HepG2 (cell line): ENCODE results near the gene PRSS21. TPM values are rescaled to one million over a fixed set of nuclear protein-coding genes. Genes with fewer than 3 reads are reported as not detected.

Experiments used
- ATF5 ChIP-seq: sonication (generic); formaldehyde crosslinking; IDR thresholded peaks from 2 replicates; pipeline ENCODE4 v1.4.0; 2020; ENCODE audit warnings: mild to moderate bottlenecking, low read depth, missing genetic modification reagents
- DZIP1 ChIP-seq: sonication (generic); formaldehyde crosslinking; IDR thresholded peaks from 2 replicates; pipeline ENCODE4 v1.5.0; 2020; ENCODE audit warnings: mild to moderate bottlenecking, missing genetic modification reagents
- GATAD1 ChIP-seq: IDR thresholded peaks from 2 replicates; pipeline ENCODE4 v1.6.1; 2016; ENCODE audit warnings: missing genetic modification reagents, missing compliant biosample characterization
- HNRNPL ChIP-seq: fragments of 200-400 bp; formaldehyde crosslinking; IDR thresholded peaks from 2 replicates; pipeline ENCODE4 v1.6.1; 2017; ENCODE audit warnings: mild to moderate bottlenecking, low read depth, low read length
- ISL2 ChIP-seq: sonication (generic); formaldehyde crosslinking; IDR thresholded peaks from 2 replicates; pipeline ENCODE4 v1.5.0; 2020; ENCODE audit warnings: missing genetic modification reagents
- KDM2A ChIP-seq: sonication (generic); formaldehyde crosslinking; IDR thresholded peaks from 2 replicates; pipeline ENCODE4 v1.4.0; 2020; ENCODE audit warnings: low read depth, missing genetic modification reagents, borderline replicate concordance
- MYNN ChIP-seq: sonication (generic); formaldehyde crosslinking; IDR thresholded peaks from 2 replicates; pipeline ENCODE4 v1.4.0; 2020; ENCODE audit warnings: mild to moderate bottlenecking, low read depth, missing genetic modification reagents
- NFYC ChIP-seq: IDR thresholded peaks from 2 replicates; pipeline ENCODE4 v1.6.1; 2016; ENCODE audit warnings: missing genetic modification reagents, missing compliant biosample characterization
- POLR2A ChIP-seq, 2 experiments: IDR thresholded peaks; 2 replicates each; pipeline ENCODE4 v1.6.1; 2011; ENCODE audit warnings: low read depth in 2 of 2, low read length in 2 of 2, mild to moderate bottlenecking in 1 of 2, moderate library complexity in 1 of 2; ENCODE audit not compliant: insufficient read depth in 1 of 2
- POLR2AphosphoS2 ChIP-seq: IDR thresholded peaks from 2 replicates; pipeline ENCODE4 v1.6.1; 2011; ENCODE audit warnings: low read depth, low read length, improper control_type of control experiment
- ZBTB20 ChIP-seq: sonication (generic); formaldehyde crosslinking; IDR thresholded peaks from 2 replicates; pipeline ENCODE4 v1.8.1; 2023; ENCODE audit warnings: missing genetic modification reagents, low read depth, mild to moderate bottlenecking, borderline replicate concordance
- ZNF329 ChIP-seq: sonication (generic); formaldehyde crosslinking; IDR thresholded peaks from 2 replicates; pipeline ENCODE4 v1.9.0; 2021; ENCODE audit warnings: low read depth, mild to moderate bottlenecking, missing genetic modification reagents
- ZNF674 ChIP-seq: sonication (generic); formaldehyde crosslinking; IDR thresholded peaks from 2 replicates; pipeline ENCODE4 v1.5.0; 2020; ENCODE audit warnings: low read depth, mild to moderate bottlenecking, missing genetic modification reagents
- ZNF687 ChIP-seq: sonication (generic); formaldehyde crosslinking; IDR thresholded peaks from 2 replicates; pipeline ENCODE4 v1.5.1; 2020; ENCODE audit warnings: mild to moderate bottlenecking, missing genetic modification reagents, moderate library complexity
- ZNF816 ChIP-seq: sonication (generic); formaldehyde crosslinking; IDR thresholded peaks from 2 replicates; pipeline ENCODE4 v1.8.0; 2022; ENCODE audit warnings: missing genetic modification reagents, mild to moderate bottlenecking, borderline replicate concordance
- polyA plus RNA-seq, 8 experiments: library from polyadenylated mRNA; depleted of rRNA in 3 of 8; stranded (reverse) in 7 of 8; unstranded in 1 of 8; fragments of >200 nt; fragmentation: Illumina TruSeq in 4 of 8; extraction: Trizol in 4 of 8; gene quantifications; 2 replicates each; pipeline versions ENCODE4 v1.2.1 to v1.2.3, GENCODE V29; 2011 to 2016; ENCODE audit warnings: low read depth in 4 of 8, missing spikeins in 1 of 8, mixed read lengths in 1 of 8; ENCODE audit not compliant: insufficient read depth in 1 of 8
- total RNA-seq, 5 experiments: library from RNA; depleted of rRNA; stranded (reverse); fragments of >200 nt; fragmentation: Illumina TruSeq; extraction: Trizol; gene quantifications; 2 replicates each; pipeline ENCODE4 v1.2.3, GENCODE V29; 2016; ENCODE audit warnings: low read depth in 1 of 5

The PRSS21 gene
- total and polyA plus RNA-seq, 2 of the 13 experiments (the other 11 are each of a cell fraction or from before 2014, with no cell fraction given) = not detected

GRCh38 chr16:2835638-2836493 lies 18.8 kb downstream of the PRSS21 start (continued):
- TF ChIP-seq DZIP1 (CRISPR knock-in tag) (no peak), MYNN (CRISPR knock-in tag) (0 out of 2 replicates have a peak, but pooled peaks have one; percentile 54), GATAD1 (CRISPR knock-in tag) (no peak), ZNF816 (CRISPR knock-in tag) (no peak), ZBTB20 (no peak), POLR2AphosphoS2 (no peak), KDM2A (CRISPR knock-in tag) (0 out of 2 replicates have a peak, but pooled peaks have one; percentile 26), ISL2 (CRISPR knock-in tag) (no peak), ZNF674 (CRISPR knock-in tag) (no peak), POLR2A (IDR thresholded peaks at IDR 0.05; ENCODE audit: insufficient read depth in 1 of 2, low read depth in 2 of 2, low read length in 2 of 2) (peak in 1 of 2 experiments; percentile 33; a peak in 1 of 4 replicates), HNRNPL (no peak), NFYC (CRISPR knock-in tag) (no peak), ATF5 (CRISPR knock-in tag) (no peak), ZNF687 (CRISPR knock-in tag) (peak; percentile 66), ZNF329 (no peak)
